HuH-7 (cell line): ENCODE results near the gene CCDC178.
"Not testable (repeated sequence)": the region's sequence is repeated elsewhere in the genome, so short reads cannot be mapped to it uniquely, and the experiment has no call there.

Experiments
- DNase-seq: peaks from one replicate; pipeline ENCODE4 v3.0.0; 2011; ENCODE audit warnings: low spot score

Gene CCDC178

DNA sequence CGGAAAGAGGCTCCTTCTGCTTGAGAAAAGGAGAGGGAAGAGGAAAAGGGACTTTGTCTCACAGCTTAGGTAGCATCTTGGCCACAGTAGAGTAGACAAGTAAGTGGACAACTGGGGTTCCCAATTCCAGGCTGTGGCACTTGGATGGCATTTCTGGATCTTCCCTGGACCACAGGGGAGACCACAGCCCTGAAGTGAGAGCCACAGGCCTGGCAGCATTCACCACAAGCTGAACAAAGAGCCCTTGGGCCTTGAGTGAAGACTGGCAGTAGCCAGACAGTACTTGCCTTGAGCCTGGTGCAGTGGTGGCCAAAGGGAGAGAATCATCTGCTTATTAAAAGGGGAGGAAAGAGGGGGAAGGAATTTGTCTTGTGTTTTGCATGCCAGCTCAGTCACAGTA, 441.6 kb downstream of the CCDC178 start:
- no peak for DNase-seq

GRCh38 chr18:32998285-32998684, 442.2 kb downstream of the CCDC178 start:
- no peak for DNase-seq

DNA sequence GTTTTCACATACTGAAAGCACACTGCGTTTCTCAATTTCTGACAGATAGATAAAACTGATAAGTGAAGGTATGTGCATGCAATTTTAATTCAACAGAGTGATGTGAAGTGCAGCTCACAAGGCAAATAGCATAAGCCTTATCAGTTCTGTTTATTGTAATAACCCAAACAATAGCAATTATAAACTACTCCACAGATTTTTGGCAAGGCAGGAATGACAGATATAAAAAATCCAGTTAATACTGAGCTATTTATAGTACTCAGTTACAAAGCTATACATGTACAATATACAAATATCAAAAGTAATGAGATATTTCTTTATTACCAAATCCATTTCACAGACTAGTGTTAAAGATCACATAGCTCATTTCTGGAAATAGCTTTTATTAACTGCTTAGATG, 456.8 kb downstream of the CCDC178 start:
- DNase-seq: no peak

DNA sequence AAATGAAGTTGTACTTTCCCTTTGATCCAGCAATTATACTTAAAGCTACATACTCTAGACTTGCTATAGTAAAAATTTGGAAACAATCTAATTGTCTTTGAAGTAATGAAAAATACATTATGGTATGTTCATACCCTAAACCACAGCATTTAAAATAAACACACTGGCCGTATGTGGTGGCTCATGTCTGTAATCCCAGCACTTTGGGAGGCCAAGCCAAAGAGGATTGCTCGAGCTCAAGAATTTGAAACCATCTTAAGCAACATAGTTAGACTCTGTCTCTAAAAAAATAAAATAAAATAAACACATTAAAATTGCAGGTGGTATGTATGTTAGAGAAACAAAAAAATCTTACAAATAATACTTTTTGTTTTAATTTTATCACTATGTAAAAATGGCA, 459.6 kb downstream of the CCDC178 start:
- no peak for DNase-seq

- no peak for DNase-seq
Observed at GRCh38 chr18:32975501-32975900, 465.0 kb downstream of the CCDC178 start.

- DNase-seq: no peak
Observed at GRCh38 chr18:32975163-32975436, 465.4 kb downstream of the CCDC178 start.

GRCh38 chr18:32974421-32975162, 465.9 kb downstream of the CCDC178 start:
- DNase-seq: no peak

DNA sequence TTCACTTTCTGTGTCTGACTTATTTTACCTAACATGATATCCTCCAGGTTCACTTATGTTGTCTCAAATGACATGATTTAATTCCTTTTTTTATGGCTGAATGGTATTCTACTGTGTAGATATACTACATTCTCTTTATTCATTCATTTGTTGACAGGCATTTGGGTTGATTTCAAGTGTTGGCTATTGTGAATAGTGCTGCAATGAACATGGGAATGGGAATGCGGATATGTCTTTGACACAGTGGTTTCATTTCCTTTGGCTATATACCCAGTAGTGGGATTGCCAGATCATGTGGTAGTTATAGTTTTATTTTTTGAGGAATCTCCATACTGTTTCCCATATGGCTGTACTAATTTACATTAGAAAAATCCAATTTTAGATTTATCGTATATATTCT, 472.3 kb downstream of the CCDC178 start:
- DNase-seq: no peak

GRCh38 chr18:32966141-32966540, 474.4 kb downstream of the CCDC178 start:
- no peak for DNase-seq

DNA sequence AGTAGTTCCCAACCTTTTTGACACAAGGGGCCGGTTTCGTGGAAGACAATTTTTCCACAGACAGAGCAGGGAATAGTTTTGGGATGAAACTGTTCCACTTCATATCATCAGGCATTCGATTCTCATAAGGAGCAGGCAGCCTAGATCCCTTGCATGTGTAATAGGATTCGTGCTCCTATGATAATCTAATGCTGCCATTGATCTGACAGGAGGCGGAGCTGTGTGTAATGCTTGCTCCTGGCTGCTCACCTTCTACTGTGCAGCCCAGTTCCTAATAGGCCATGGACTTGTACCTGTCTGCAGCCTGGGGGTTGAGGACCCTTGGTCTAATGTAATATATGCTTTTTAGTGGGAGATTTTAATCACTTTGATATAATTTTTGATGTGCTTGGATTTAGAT, 479.0 kb downstream of the CCDC178 start:
- no peak for DNase-seq

DNA sequence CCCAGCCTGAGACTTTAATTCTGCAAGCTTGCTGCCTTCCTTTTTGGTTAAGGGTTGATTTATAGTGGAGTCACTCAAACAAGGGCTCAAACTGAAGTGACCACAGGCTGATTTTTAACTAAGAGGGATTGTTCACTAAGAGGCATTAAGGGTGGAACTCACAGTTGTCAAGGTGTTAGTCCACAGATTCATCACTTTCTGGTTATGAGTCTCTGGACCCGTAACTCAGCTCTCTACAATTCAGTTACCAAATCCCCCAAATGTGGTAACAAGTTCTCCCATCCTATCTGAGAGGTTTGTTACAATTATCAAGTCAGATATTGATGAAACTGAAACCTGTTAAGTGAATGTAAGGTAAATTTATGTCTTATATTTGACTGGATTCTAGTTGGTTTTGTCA, 481.8 kb downstream of the CCDC178 start:
- DNase-seq: no peak

DNA sequence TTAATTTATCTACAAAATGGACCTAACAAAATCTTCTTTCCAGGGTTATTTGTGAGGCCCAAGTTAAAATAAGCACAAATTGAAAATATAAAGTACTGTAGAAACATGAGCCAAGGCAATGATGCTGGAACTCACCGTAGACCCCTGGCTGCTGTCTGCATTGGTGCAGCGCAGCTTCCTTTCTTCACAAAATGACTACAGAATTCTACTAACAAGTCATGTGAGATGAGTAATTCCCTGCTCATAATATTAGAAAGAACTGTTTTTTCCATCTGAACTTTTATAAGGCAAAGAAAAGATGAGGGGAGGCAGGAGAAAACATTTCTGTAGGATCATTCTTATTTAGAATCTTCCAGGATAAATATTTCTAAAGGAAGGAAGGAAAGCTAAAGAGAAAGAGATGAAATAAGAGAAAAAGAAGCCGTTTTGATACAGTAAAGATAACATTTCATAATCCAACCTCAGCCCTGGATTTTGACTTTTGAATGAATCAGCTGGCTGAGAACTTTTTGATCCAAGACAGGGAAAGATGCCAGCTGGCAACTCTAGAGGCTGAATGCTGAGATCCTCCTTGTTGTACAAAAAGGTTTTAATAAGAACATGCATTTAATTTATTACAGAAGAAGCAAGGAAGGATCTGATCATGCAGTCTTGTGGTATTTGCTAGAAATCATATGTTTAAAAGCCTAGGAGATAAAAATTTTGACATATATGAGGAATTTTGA, 483.8 kb downstream of the CCDC178 start:
- DNase-seq: no peak

- DNase-seq: not testable (repeated sequence)
Observed at GRCh38 chr18:32952318-32952717, 488.2 kb downstream of the CCDC178 start.

- DNase-seq: no peak
Observed at GRCh38 chr18:32937597-32937996, 502.9 kb downstream of the CCDC178 start.

DNA sequence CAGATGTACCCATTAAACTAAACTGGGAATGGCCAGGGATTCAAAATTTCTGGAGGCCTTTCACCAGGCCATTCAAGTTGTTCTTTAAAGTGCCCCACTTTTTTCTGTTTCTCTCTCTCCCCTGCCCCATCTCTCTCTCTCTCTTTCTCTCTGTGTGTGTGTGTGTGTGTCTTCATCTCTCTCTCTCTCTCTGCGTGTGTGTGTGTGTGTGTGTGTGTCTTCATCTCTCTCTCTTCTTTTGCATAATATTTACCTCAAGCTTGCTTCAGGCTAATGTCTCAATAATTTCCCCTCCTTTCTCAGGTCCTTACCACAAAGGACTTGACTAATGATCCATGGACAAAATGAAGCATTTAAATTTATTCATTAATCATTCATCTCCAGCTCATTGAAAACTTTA, 503.5 kb downstream of the CCDC178 start:
- no peak for DNase-seq

DNA sequence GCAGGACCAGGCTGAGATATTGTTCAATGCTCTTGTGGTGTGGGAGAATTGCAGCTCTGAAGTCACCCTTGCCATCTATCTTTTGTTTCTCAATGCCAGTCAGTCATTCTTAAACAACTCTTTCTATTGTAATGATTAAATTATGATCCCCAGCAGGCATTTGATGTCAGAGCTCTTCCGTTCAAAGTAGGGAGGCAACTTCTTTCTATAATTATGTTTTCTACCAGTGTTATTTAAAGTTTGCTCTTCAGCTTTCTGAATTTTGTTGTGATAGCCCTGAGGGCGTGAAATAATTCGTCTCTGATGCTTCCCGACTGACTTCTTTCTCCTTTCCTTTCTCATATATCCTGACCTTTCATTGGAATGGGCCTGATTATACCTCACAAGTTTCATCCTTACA, 506.3 kb downstream of the CCDC178 start:
- DNase-seq: no peak

GRCh38 chr18:32930695-32931301, 509.7 kb downstream of the CCDC178 start:
- peak; percentile 28 for DNase-seq

- DNase-seq: no peak
Observed at GRCh38 chr18:32929213-32929612, 511.3 kb downstream of the CCDC178 start.

DNA sequence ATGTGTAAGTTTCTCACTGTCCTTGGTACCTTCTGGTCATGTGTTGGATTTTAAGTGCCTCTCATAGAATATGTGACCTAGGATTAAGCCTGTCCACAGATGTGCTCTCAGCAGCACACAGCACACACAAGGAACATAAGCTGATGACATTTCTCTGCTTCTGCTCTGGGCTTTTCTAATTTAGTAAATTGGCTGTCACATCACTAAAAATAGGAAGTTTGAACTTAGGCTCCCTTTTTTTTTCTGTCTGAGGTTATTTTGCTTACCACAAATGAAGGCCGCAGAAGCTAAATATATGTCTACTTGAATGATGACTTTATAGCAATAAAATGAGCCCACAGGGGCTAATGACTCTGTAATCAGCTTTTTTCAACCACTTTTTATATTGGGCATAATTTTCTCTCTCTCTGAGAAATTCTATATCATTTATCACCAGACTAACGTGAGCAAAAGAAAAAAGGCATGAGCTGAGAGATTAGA, 517.5 kb downstream of the CCDC178 start:
- DNase-seq: no peak

GRCh38 chr18:32920796-32921787, 519.4 kb downstream of the CCDC178 start:
- DNase-seq: no peak

DNA sequence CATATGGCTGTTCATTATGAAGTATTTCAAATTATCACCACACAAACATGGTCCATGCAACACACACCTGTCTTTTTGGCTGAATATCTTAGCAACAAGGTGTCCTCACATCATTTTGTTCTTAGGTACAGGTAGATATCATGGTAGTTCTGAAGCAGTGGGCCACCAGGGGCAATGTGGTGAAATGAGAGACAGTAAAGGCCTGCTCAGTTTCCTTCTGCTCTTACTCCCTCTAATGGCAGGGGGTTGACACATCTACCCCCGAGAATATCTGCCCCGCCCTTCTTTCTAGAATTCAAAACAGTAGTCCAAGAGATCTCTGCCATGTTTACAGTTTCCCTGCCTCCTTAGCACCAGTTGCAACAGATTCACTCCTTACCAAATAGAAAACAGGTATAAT, 520.7 kb downstream of the CCDC178 start:
- DNase-seq: peak; percentile 44

- DNase-seq: no peak
Observed at GRCh38 chr18:32918692-32919250, 521.8 kb downstream of the CCDC178 start.
